Testis (tissue), 2 donors: ENCODE results near the gene MICOS13.

Experiments used
- CTCF ChIP-seq, 3 experiments: fragments of 450-650 bp in 2 of 3; fragments of 200-600 bp in 1 of 3; sonication (generic) in 1 of 3; IDR thresholded peaks; one replicate each; pipeline ENCODE4 v1.5.1; 2016 to 2019; ENCODE audit warnings: antibody characterized with exemption in 3 of 3, mild to moderate bottlenecking in 2 of 3, moderate library complexity in 1 of 3
- POLR2A ChIP-seq: fragments of 450-650 bp; IDR thresholded peaks from one replicate; pipeline ENCODE4 v1.6.1; 2017; ENCODE audit warnings: antibody characterized with exemption, mild to moderate bottlenecking, moderate library complexity

DNA sequence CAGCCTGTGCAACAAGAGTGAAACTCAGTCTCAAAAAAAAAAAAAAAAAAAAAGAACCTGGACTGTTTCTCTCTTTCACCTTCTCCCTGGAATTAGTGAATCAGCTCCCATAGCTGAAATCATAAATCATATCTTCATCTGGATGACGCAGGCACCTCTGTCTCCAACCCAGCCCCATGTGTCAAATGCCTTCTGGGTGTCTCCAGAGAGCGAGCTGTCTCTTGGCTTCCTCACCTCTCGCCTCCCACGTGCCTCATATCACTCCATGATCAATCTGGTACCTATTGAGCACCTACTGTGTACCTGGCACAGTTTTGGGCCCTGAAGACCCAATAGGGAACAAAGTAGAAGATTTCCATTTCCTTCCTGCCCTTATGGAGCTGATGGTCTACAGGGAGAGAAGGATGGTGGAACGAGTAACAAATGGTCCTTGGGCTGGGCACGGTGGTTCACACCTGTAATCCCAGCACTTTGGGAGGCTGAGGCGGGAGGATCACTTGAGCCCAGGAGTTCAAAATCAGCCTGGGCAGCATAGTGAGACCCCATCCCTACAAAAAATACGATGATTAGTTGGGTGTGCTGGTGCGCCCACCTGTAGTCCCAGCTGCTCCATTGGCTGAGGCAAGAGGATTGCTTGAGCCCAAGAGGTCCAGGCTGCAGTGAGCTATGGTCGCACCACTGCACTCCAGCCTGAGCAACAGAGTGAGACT is 3.0 kb upstream of the MICOS13 start:
- TF ChIP-seq CTCF (IDR thresholded peaks at IDR 0.05) (no peak), POLR2A (no peak)
